Activated CD4-positive, alpha-beta T cell treated with anti-CD3 and anti-CD28 coated beads for 48 hours (primary cell): Measurements from ENCODE around the gene MYBPC1.
"Not testable (repeated sequence)": the region's sequence is repeated elsewhere in the genome, so short reads cannot be mapped to it uniquely, and the experiment has no call there.

Source experiments
- DNase-seq: peaks from one replicate; pipeline ENCODE4 v3.0.0-alpha.2; 2020

The MYBPC1 gene

GRCh38 chr12:101696251-101697196, 101.8 kb downstream of the MYBPC1 start:
- DNase-seq, result peak; percentile 9

GRCh38 chr12:101697197-101697929, 102.6 kb downstream of the MYBPC1 start, which contains the start of gene CHPT1:
Gene CHPT1 (plus strand): TSS chr12:101697640. CDS start chr12:101697862, 222 bp downstream.
- DNase-seq, result peak; percentile 67

GRCh38 chr12:101697930-101698799, 103.4 kb downstream of the MYBPC1 start:
- DNase-seq, result peak; percentile 11

- DNase-seq, result peak; percentile 43
Observed at GRCh38 chr12:101698800-101699347, 104.1 kb downstream of the MYBPC1 start.

- no peak for DNase-seq
Observed at GRCh38 chr12:101700299-101700820, 105.6 kb downstream of the MYBPC1 start.

- no peak for DNase-seq
Observed at GRCh38 chr12:101703487-101703886, 108.7 kb downstream of the MYBPC1 start.

GRCh38 chr12:101706403-101706802, 111.6 kb downstream of the MYBPC1 start:
- DNase-seq, result no peak

- DNase-seq, result no peak
Observed at GRCh38 chr12:101707131-101707782, 112.5 kb downstream of the MYBPC1 start.

- no peak for DNase-seq
Observed at GRCh38 chr12:101710288-101710687, 115.5 kb downstream of the MYBPC1 start.

- DNase-seq, result no peak
Observed at GRCh38 chr12:101713059-101713682, 118.4 kb downstream of the MYBPC1 start.

- no peak for DNase-seq
Observed at GRCh38 chr12:101713930-101714329, 119.2 kb downstream of the MYBPC1 start.

- DNase-seq, result no peak
Observed at GRCh38 chr12:101714877-101715444, 120.2 kb downstream of the MYBPC1 start.

- DNase-seq, result no peak
Observed at GRCh38 chr12:101719566-101719965, 124.8 kb downstream of the MYBPC1 start.

GRCh38 chr12:101720118-101720517, 125.3 kb downstream of the MYBPC1 start:
- no peak for DNase-seq

GRCh38 chr12:101722392-101722791, 127.6 kb downstream of the MYBPC1 start:
- DNase-seq, result no peak

- no peak for DNase-seq
Observed at GRCh38 chr12:101727098-101727497, 132.3 kb downstream of the MYBPC1 start.

- no peak for DNase-seq
Observed at GRCh38 chr12:101729842-101730241, 135.1 kb downstream of the MYBPC1 start.

- no peak for DNase-seq
Observed at GRCh38 chr12:101732318-101732717, 137.5 kb downstream of the MYBPC1 start.

- no peak for DNase-seq
Observed at GRCh38 chr12:101733166-101733565, 138.4 kb downstream of the MYBPC1 start.

GRCh38 chr12:101734482-101734881, 139.7 kb downstream of the MYBPC1 start:
- not testable (repeated sequence) for DNase-seq
